Left forelimb (tissue), 1 donor: ENCODE data around the gene OR5AL1.
"Not testable (repeated sequence)": the region's sequence is repeated elsewhere in the genome, so short reads cannot be mapped to it uniquely, and the experiment has no call there.

Experiments used
- DNase-seq: peaks from one replicate; pipeline ENCODE4 v3.0.0-alpha.2; 2018; ENCODE audit warnings: low spot score

Gene OR5AL1

GRCh38 chr11:56412396-56412795, at the start of gene OR5AL1:
Gene OR5AL1, plus strand, starts transcription at chr11:56412696.
- no peak for DNase-seq

GRCh38 chr11:56375324-56375723, 37.2 kb upstream of the OR5AL1 start, which contains the start of gene OR8U1:
Gene OR8U1, plus strand, starts transcription at chr11:56375624. Its CDS starts 0 bp downstream, at chr11:56375624.
- no peak for DNase-seq

- no peak for DNase-seq
Measured at GRCh38 chr11:56380120-56380519, 32.4 kb upstream of the OR5AL1 start.

- no peak for DNase-seq
Measured at GRCh38 chr11:56394381-56394780, 18.1 kb upstream of the OR5AL1 start.

GRCh38 chr11:56396047-56396446, 16.4 kb upstream of the OR5AL1 start:
- no peak for DNase-seq

- not testable (repeated sequence) for DNase-seq
Measured at GRCh38 chr11:56401858-56402461, 10.5 kb upstream of the OR5AL1 start.

- DNase-seq, result no peak
Measured at GRCh38 chr11:56404393-56404792, 8.1 kb upstream of the OR5AL1 start.

- no peak for DNase-seq
Measured at GRCh38 chr11:56410801-56411200, 1.7 kb upstream of the OR5AL1 start.

- DNase-seq, result no peak
Measured at GRCh38 chr11:56453521-56453920, 41.0 kb downstream of the OR5AL1 start.

GRCh38 chr11:56457076-56457475, 44.6 kb downstream of the OR5AL1 start:
- DNase-seq, result no peak
